Activated T-cell treated with anti-CD3 and anti-CD28 coated beads, Interleukin-2, amount 50 U/mL, for 24 hours (primary cell): ENCODE measurements around the gene SH3BP2.

Source experiments
- DNase-seq: peaks from one replicate; pipeline ENCODE4 v3.0.0-alpha.2; 2020
- H3K27ac Mint-ChIP-seq: 2 replicates; pipeline ENCODE4 v1.8.0; 2020; ENCODE audit warnings: mild to moderate bottlenecking, mixed read lengths
- H3K27me3 Mint-ChIP-seq: 2 replicates; pipeline ENCODE4 v1.8.0; 2020; ENCODE audit warnings: mixed read lengths
- H3K36me3 Mint-ChIP-seq: 2 replicates; pipeline ENCODE4 v1.8.0; 2020; ENCODE audit warnings: low read depth, mixed read lengths
- H3K4me1 Mint-ChIP-seq: 2 replicates; pipeline ENCODE4 v1.8.0; 2020; ENCODE audit warnings: low read depth, mixed read lengths
- H3K4me3 Mint-ChIP-seq: 2 replicates; pipeline ENCODE4 v1.8.0; 2020; ENCODE audit warnings: mild to moderate bottlenecking, moderate library complexity, mixed read lengths
- H3K9me3 Mint-ChIP-seq: 2 replicates; pipeline ENCODE4 v1.8.0; 2020; ENCODE audit warnings: mixed read lengths

The SH3BP2 gene, protein sequence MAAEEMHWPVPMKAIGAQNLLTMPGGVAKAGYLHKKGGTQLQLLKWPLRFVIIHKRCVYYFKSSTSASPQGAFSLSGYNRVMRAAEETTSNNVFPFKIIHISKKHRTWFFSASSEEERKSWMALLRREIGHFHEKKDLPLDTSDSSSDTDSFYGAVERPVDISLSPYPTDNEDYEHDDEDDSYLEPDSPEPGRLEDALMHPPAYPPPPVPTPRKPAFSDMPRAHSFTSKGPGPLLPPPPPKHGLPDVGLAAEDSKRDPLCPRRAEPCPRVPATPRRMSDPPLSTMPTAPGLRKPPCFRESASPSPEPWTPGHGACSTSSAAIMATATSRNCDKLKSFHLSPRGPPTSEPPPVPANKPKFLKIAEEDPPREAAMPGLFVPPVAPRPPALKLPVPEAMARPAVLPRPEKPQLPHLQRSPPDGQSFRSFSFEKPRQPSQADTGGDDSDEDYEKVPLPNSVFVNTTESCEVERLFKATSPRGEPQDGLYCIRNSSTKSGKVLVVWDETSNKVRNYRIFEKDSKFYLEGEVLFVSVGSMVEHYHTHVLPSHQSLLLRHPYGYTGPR

GRCh38 chr4:2792711-2793585 is at the start of gene SH3BP2:
SH3BP2 (plus strand) TSS chr4:2793085; CDS start chr4:2820618, 27,533 bp downstream.
- Mint-ChIP-seq H3K9me3 (no peaks in the 10 kb centered on the region), H3K36me3 (no peaks in the 10 kb centered on the region), H3K27me3 (no peaks in the 10 kb centered on the region), H3K27ac (peak within 1 kb of the TSS; percentile 91), H3K4me1 (peaks cover 61% of the 10 kb centered on the region), H3K4me3 (peak within 1 kb of the TSS; percentile 77)
- DNase-seq: peak; percentile 77

- Mint-ChIP-seq H3K4me3 (no peak overlapping the region), H3K36me3 (peaks cover 96% of the 10 kb centered on the region), H3K4me1 (peaks cover 59% of the 10 kb centered on the region), H3K27ac (peak overlapping the region; percentile 97), H3K9me3 (no peaks in the 10 kb centered on the region), H3K27me3 (no peaks in the 10 kb centered on the region)
- no peak for DNase-seq
Measured at GRCh38 chr4:2743518-2744445, 49.1 kb upstream of the SH3BP2 start.

DNA sequence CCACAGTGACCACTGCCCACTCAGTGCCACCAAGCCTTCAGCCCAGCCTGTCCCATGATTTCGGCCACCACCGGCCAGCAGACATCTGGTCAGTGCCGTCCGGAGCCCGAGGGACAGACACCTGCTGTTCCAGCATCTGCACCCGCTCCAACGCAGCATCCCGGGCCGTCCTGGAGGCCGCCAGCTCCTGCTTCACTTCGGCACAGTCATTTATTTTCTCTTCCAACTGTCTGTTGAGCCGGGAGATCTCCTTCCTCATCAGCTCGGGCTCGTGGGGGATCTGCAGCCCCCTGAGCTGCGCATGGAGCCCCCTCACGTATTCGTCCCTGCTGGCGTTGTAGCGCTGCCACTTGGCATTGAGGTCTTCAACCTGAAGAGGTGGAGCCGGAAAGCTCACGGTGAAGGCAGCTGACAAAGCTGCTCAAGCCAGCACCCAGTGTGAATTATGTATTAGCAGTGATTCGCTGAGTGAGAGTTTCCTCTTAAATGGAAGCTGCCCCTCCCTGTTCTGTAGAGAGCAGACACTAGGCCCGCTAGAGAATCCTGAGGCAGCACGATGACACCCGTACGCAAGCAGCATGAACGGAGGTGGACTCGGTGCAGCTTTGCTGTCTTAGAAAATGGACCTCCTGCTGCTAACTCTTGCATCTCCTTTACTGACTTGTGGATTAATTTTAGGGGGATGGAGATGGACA is 48.2 kb upstream of the SH3BP2 start:
- Mint-ChIP-seq H3K9me3 (no peaks in the 10 kb centered on the region), H3K4me3 (no peak overlapping the region), H3K4me1 (peaks cover 66% of the 10 kb centered on the region), H3K27ac (peak overlapping the region; percentile 97), H3K27me3 (no peaks in the 10 kb centered on the region), H3K36me3 (peaks cover 94% of the 10 kb centered on the region)
- DNase-seq: no peak

DNA sequence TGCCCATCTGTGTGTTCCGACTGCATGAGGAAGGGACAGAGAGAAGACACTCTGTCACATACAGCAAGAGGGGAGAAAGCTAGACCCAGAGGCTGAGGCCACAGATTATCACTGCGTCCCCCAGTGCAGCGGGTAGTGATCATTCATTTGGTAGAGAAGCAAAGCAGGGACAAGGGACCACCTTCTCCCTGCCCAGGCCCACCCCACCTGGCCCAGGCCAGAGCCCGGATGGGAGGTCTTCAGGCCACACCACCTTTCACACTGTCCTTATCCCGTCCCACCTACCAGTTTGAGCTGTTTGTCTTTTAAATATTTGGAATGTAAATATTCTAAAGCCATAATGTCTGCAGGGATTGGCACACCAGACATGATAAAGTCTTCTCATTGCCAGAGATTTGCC is 47.4 kb upstream of the SH3BP2 start:
- Mint-ChIP-seq H3K27ac (peak overlapping the region; percentile 97), H3K4me1 (peaks cover 69% of the 10 kb centered on the region), H3K27me3 (no peaks in the 10 kb centered on the region), H3K36me3 (peaks cover 93% of the 10 kb centered on the region), H3K4me3 (peak overlapping the region; percentile 61), H3K9me3 (no peaks in the 10 kb centered on the region)
- DNase-seq: no peak

- peak; percentile 91 for DNase-seq
Measured at GRCh38 chr4:2745981-2746806, 46.7 kb upstream of the SH3BP2 start.

GRCh38 chr4:2746891-2747695 is 45.8 kb upstream of the SH3BP2 start:
- peak overlapping the region; percentile 97 for H3K27ac Mint-ChIP-seq
- no peaks in the 10 kb centered on the region for H3K9me3 Mint-ChIP-seq
- DNase-seq: no peak
- peak overlapping the region; percentile 61 for H3K4me3 Mint-ChIP-seq
- H3K4me1 Mint-ChIP-seq: peaks cover 75% of the 10 kb centered on the region
- H3K27me3 Mint-ChIP-seq: no peaks in the 10 kb centered on the region
- peaks cover 90% of the 10 kb centered on the region for H3K36me3 Mint-ChIP-seq

More at GRCh38 chr4:2745981-2746806, 46.7 kb upstream of the SH3BP2 start:
- Mint-ChIP-seq H3K36me3 (peaks cover 92% of the 10 kb centered on the region), H3K9me3 (no peaks in the 10 kb centered on the region), H3K27me3 (no peaks in the 10 kb centered on the region), H3K4me1 (peaks cover 70% of the 10 kb centered on the region), H3K4me3 (peak overlapping the region; percentile 61), H3K27ac (peak overlapping the region; percentile 97)

GRCh38 chr4:2750719-2751605 is 41.9 kb upstream of the SH3BP2 start:
- no peak overlapping the region for H3K4me3 Mint-ChIP-seq
- no peaks in the 10 kb centered on the region for H3K27me3 Mint-ChIP-seq
- no peaks in the 10 kb centered on the region for H3K9me3 Mint-ChIP-seq
- peaks cover 74% of the 10 kb centered on the region for H3K36me3 Mint-ChIP-seq
- peak overlapping the region; percentile 73 for H3K27ac Mint-ChIP-seq
- H3K4me1 Mint-ChIP-seq: peaks cover 73% of the 10 kb centered on the region
- DNase-seq: no peak

- no peak for DNase-seq
- H3K4me1 Mint-ChIP-seq: peaks cover 55% of the 10 kb centered on the region
- H3K4me3 Mint-ChIP-seq: peak overlapping the region; percentile 51
- H3K36me3 Mint-ChIP-seq: peaks cover 50% of the 10 kb centered on the region
- no peaks in the 10 kb centered on the region for H3K27me3 Mint-ChIP-seq
- no peaks in the 10 kb centered on the region for H3K9me3 Mint-ChIP-seq
- peak overlapping the region; percentile 79 for H3K27ac Mint-ChIP-seq
Measured at GRCh38 chr4:2753436-2753835, 39.4 kb upstream of the SH3BP2 start.

DNA sequence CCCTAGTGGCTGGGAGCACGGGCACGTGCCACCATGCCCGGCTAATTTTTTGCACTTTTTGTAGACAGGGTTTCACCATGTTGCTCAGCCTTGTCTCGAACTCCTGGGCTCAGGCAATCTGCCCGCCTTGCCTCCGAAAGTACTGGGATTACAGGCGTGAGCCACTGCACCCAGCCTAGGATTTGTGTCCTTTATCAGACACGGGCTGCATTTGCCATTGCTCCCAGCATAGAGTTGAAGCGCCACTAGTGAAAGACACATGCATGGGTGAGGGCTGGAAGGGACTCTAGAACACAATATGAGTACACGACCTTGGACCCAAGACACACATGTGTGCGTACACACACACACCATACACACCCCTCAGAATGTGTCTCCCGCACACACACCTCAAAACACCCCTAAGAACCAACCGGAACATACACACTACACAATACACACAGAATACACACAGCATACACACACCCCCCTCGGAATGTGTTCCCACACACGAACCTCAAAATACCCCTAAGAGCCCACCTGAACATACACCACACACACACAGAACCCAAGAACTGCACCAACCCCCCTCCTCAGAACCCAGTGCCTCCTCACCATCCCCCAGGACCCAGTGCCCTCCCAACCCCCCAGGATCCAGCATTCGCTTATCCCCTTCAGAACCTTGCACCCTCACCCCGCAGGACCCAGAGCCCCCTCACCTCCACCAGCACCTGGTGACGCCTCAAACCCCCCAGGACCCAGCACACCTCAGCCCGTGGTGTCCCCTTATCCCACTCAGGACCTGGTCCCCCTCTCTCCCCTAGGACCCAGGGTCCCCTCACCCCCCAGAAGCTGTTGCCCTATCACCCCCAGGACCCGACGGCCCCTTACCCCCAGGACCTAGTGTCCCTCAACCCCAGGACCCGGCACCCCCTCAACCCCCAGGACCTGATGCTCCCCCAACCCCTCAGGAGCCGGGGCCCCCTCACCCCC is 37.8 kb upstream of the SH3BP2 start:
- Mint-ChIP-seq H3K36me3 (peaks cover 38% of the 10 kb centered on the region), H3K9me3 (no peaks in the 10 kb centered on the region), H3K4me1 (peaks cover 40% of the 10 kb centered on the region), H3K27me3 (no peaks in the 10 kb centered on the region), H3K4me3 (peak overlapping the region; percentile 83), H3K27ac (peak overlapping the region; percentile 89)
- DNase-seq: no peak

- peak; percentile 89 for DNase-seq
- Mint-ChIP-seq H3K4me3 (peak within 1 kb of the TSS; percentile 83), H3K27ac (peak within 1 kb of the TSS; percentile 89), H3K9me3 (no peaks in the 10 kb centered on the region), H3K36me3 (peaks cover 32% of the 10 kb centered on the region), H3K27me3 (no peaks in the 10 kb centered on the region), H3K4me1 (peaks cover 37% of the 10 kb centered on the region)
Measured at GRCh38 chr4:2755821-2756690, 36.8 kb upstream of the SH3BP2 start, which contains the start of gene TNIP2. TNIP2 (minus strand) TSS chr4:2756336; CDS start chr4:2756289, 47 bp downstream.
